PC-3 (cell line): ENCODE data around the gene MAPKAPK3. TPM values are rescaled to one million over a fixed set of nuclear protein-coding genes. Genes with fewer than 3 reads are reported as not detected.
A peak's percentile ranks its signal among the peaks of the same experiment; 100 is the strongest.

Experiments used
- ATAC-seq: fragments of 200-7000 bp; cut with Tn5 transposase; 2 replicates; pipeline ENCODE4 v1.9.1; 2020; ENCODE audit warnings: mild to moderate bottlenecking, moderate library complexity
- BruUV-seq: library from RNA; stranded (reverse); fragments of 400-500 nt; replicated peaks from 2 replicates; lab custom pipeline; 2021; lab: Mats Ljungman, UMichigan
- CTCF ChIA-PET: fragments of 300-600 bp; sonication (Branson Sonifier 250); formaldehyde crosslinking; loops from one replicate; lab custom pipeline; 2022; ENCODE audit warnings: antibody characterized with exemption; lab: Charles Lee
- POLR2A ChIA-PET: fragments of 300-600 bp; sonication (Branson Sonifier 250); formaldehyde crosslinking; loops from one replicate; lab custom pipeline; 2022; ENCODE audit warnings: antibody characterized with exemption; ENCODE audit not compliant: unreplicated experiment; lab: Charles Lee
- DNase-seq: peaks from one replicate; pipeline ENCODE4 v3.0.0-alpha.2; 2015
- H2AFZ ChIP-seq: fragments of 300-600 bp; sonication (generic); 2 replicates; pipeline ENCODE4 v1.6.0; 2016; ENCODE audit warnings: antibody characterized with exemption, low read length
- H3F3A ChIP-seq: fragments of 300-600 bp; sonication (generic); one replicate; pipeline ENCODE4 v1.6.0; 2017; ENCODE audit warnings: antibody characterized with exemption, low read length, control low read depth, mild to moderate bottlenecking; ENCODE audit not compliant: unreplicated experiment
- H3K27ac ChIP-seq: fragments of 300-600 bp; sonication (generic); 2 replicates; pipeline ENCODE4 v1.5.1; 2016; ENCODE audit warnings: mild to moderate bottlenecking, low read length
- H3K27me3 ChIP-seq: fragments of 300-600 bp; sonication (generic); 2 replicates; pipeline ENCODE4 v1.6.1; 2016; ENCODE audit warnings: low read length, mixed read lengths
- H3K36me3 ChIP-seq: fragments of 300-600 bp; sonication (generic); 2 replicates; pipeline ENCODE4 v1.6.1; 2016; ENCODE audit warnings: low read depth, mixed run types, low read length, mixed read lengths
- H3K4me1 ChIP-seq: fragments of 300-600 bp; sonication (generic); 2 replicates; pipeline ENCODE4 v1.5.1; 2016; ENCODE audit warnings: low read length; ENCODE audit not compliant: insufficient read depth
- H3K4me2 ChIP-seq: fragments of 300-600 bp; sonication (generic); 2 replicates; pipeline ENCODE4 v1.6.0; 2016; ENCODE audit warnings: low read length
- H3K4me3 ChIP-seq: fragments of 300-600 bp; sonication (generic); 2 replicates; pipeline ENCODE4 v1.5.1; 2016; ENCODE audit warnings: mild to moderate bottlenecking, low read length, mixed read lengths
- H3K79me2 ChIP-seq: fragments of 300-600 bp; sonication (generic); 2 replicates; pipeline ENCODE4 v1.6.1; 2017; ENCODE audit warnings: low read length, mixed read lengths
- H3K9ac ChIP-seq: fragments of 300-600 bp; sonication (generic); 2 replicates; pipeline ENCODE4 v1.6.0; 2016; ENCODE audit warnings: mild to moderate bottlenecking, low read length
- H3K9me2 ChIP-seq: fragments of 300-600 bp; sonication (generic); replicated peaks from 2 replicates; pipeline ENCODE4 v1.6.1; 2016; ENCODE audit warnings: mixed run types, low read length, mixed read lengths
- H3K9me3 ChIP-seq: fragments of 300-600 bp; sonication (generic); 2 replicates; pipeline ENCODE4 v1.6.1; 2016; ENCODE audit warnings: low read length, mixed read lengths
- H4K20me1 ChIP-seq: fragments of 300-600 bp; sonication (generic); 2 replicates; pipeline ENCODE4 v1.6.1; 2016; ENCODE audit warnings: low read length, mixed read lengths
- EZH2 ChIP-seq: fragments of 300-600 bp; sonication (generic); IDR thresholded peaks from one replicate; pipeline ENCODE4 v1.6.1; 2017; ENCODE audit warnings: antibody characterized with exemption, mild to moderate bottlenecking, low read length; ENCODE audit not compliant: unreplicated experiment
- EZH2phosphoT487 ChIP-seq: fragments of 300-600 bp; sonication (generic); IDR thresholded peaks from 2 replicates; pipeline ENCODE4 v1.6.1; 2018; ENCODE audit warnings: mild to moderate bottlenecking, antibody characterized with exemption, low read length, borderline replicate concordance
- intact Hi-C: fragments of 100-400 bp; cut with micrococcal nuclease; formaldehyde crosslinking; loops from 2 replicates; pipeline ENCODE4 v1.9.0; 2023
- total RNA-seq: library from RNA; depleted of rRNA; stranded (reverse); fragments of >200 nt; gene quantifications from 2 replicates; pipeline ENCODE4 v1.2.3, GENCODE V29; 2014
- TF ChIP-seq, protein P1 (sequence below): fragments of 300-600 bp; sonication (generic); conservative IDR thresholded peaks from 2 replicates; pipeline ENCODE4 v1.5.1; 2017; ENCODE audit warnings: antibody characterized with exemption, low read depth, mild to moderate bottlenecking, low read length

Gene MAPKAPK3
- total RNA-seq, 1 experiment from 2014 or later, result 142 TPM

- no peak for ATAC-seq
- H3K79me2 ChIP-seq, result no peaks in the 10 kb centered on the region
- no peaks in the 10 kb centered on the region for H3K27me3 ChIP-seq
- intact Hi-C loops, result no loop called here
- H3K9me3 ChIP-seq, result no peaks in the 10 kb centered on the region
- ChIA-PET CTCF (no interaction called here), POLR2A (no interaction called here)
- no peak overlapping the region for H2AFZ ChIP-seq
- no peak for DNase-seq
- H3K9me2 ChIP-seq, result no peaks in the 10 kb centered on the region
- no peaks in the 10 kb centered on the region for H3K36me3 ChIP-seq
- H3K4me1 ChIP-seq, result peaks cover 27% of the 10 kb centered on the region
- no peak overlapping the region for H3K4me2 ChIP-seq
- BruUV-seq, result no TSS peak
- no peaks in the 10 kb centered on the region for H4K20me1 ChIP-seq
- H3K27ac ChIP-seq, result no peak overlapping the region
- no peak overlapping the region for H3K4me3 ChIP-seq
- H3F3A ChIP-seq, result no peaks in the 10 kb centered on the region
- no peak overlapping the region for H3K9ac ChIP-seq
- TF ChIP-seq, protein P1, sequence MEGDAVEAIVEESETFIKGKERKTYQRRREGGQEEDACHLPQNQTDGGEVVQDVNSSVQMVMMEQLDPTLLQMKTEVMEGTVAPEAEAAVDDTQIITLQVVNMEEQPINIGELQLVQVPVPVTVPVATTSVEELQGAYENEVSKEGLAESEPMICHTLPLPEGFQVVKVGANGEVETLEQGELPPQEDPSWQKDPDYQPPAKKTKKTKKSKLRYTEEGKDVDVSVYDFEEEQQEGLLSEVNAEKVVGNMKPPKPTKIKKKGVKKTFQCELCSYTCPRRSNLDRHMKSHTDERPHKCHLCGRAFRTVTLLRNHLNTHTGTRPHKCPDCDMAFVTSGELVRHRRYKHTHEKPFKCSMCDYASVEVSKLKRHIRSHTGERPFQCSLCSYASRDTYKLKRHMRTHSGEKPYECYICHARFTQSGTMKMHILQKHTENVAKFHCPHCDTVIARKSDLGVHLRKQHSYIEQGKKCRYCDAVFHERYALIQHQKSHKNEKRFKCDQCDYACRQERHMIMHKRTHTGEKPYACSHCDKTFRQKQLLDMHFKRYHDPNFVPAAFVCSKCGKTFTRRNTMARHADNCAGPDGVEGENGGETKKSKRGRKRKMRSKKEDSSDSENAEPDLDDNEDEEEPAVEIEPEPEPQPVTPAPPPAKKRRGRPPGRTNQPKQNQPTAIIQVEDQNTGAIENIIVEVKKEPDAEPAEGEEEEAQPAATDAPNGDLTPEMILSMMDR, result no peak
- TF ChIP-seq EZH2phosphoT487 (no peak), EZH2 (no peak)
Measured at GRCh38 chr3:50599716-50600118, 17.2 kb upstream of the MAPKAPK3 start.

- no TSS peak for BruUV-seq
- no peaks in the 10 kb centered on the region for H3K36me3 ChIP-seq
- H2AFZ ChIP-seq, result no peak overlapping the region
- H3K27me3 ChIP-seq, result no peaks in the 10 kb centered on the region
- H3K4me3 ChIP-seq, result no peak overlapping the region
- no peaks in the 10 kb centered on the region for H3K79me2 ChIP-seq
- DNase-seq (no peak), ATAC-seq (no peak)
- no peaks in the 10 kb centered on the region for H3F3A ChIP-seq
- H3K4me2 ChIP-seq, result no peak overlapping the region
- no peak overlapping the region for H3K27ac ChIP-seq
- no peaks in the 10 kb centered on the region for H3K9me3 ChIP-seq
- peaks cover 27% of the 10 kb centered on the region for H3K4me1 ChIP-seq
- POLR2A ChIA-PET, result no interaction called here
- H3K9ac ChIP-seq, result no peak overlapping the region
- intact Hi-C loops, result no loop called here
- H4K20me1 ChIP-seq, result no peaks in the 10 kb centered on the region
- no peaks in the 10 kb centered on the region for H3K9me2 ChIP-seq
- CTCF ChIA-PET, result no interaction called here
- no peak for TF ChIP-seq EZH2
- no peak for TF ChIP-seq EZH2phosphoT487
- TF ChIP-seq, protein P1, result no peak
Measured at GRCh38 chr3:50600141-50600753, 16.7 kb upstream of the MAPKAPK3 start.

- peak overlapping the region; percentile 76 for H3K4me2 ChIP-seq
- H2AFZ ChIP-seq, result peak overlapping the region; percentile 77
- H3K4me1 ChIP-seq, result peaks cover 27% of the 10 kb centered on the region
- no peaks in the 10 kb centered on the region for H4K20me1 ChIP-seq
- peak overlapping the region; percentile 36 for H3K27ac ChIP-seq
- H3K27me3 ChIP-seq, result no peaks in the 10 kb centered on the region
- ChIA-PET POLR2A (interaction anchor here (0.6 to 1.1 kb wide), 2 partner anchors 11 to 784 kb away, joined by 3 to 4 read pairs; partner anchors contain the start of genes CISH and MANF), CTCF (interaction anchor here (0.5 to 1.0 kb wide), 4 partner anchors 10 to 254 kb away, joined by 3 to 7 read pairs (median 4); partner anchors contain the start of gene CISH)
- H3K4me3 ChIP-seq, result peak overlapping the region; percentile 36; the same call in 1 of the 2 replicates
- H3K9me2 ChIP-seq, result no peaks in the 10 kb centered on the region
- H3K9me3 ChIP-seq, result no peaks in the 10 kb centered on the region
- no TSS peak for BruUV-seq
- intact Hi-C loops, result no loop called here
- peak overlapping the region; percentile 33 for H3K9ac ChIP-seq
- H3K79me2 ChIP-seq, result no peaks in the 10 kb centered on the region
- TF ChIP-seq EZH2, result no peak
- TF ChIP-seq, protein P1, result no peak
- no peak for TF ChIP-seq EZH2phosphoT487
- ATAC-seq (peak; percentile 86), DNase-seq (peak; percentile 92)
- no peaks in the 10 kb centered on the region for H3F3A ChIP-seq
- H3K36me3 ChIP-seq, result no peaks in the 10 kb centered on the region
Measured at GRCh38 chr3:50600841-50601591, 15.9 kb upstream of the MAPKAPK3 start.
